GM12891 (cell line): Measurements from ENCODE around the gene MTREX.
A peak's percentile ranks its signal among the peaks of the same experiment; 100 is the strongest.

Experiments
- DNase-seq: peaks from one replicate; pipeline ENCODE4 v3.0.0; 2011; ENCODE audit warnings: low spot score; ENCODE audit not compliant: insufficient read length
- FAIRE-seq: peaks from 2 replicates; lab custom pipeline; 2011; peaks lifted over from hg19 to GRCh38; lab: Jason Lieb, UNC
- PAX5 ChIP-seq: IDR thresholded peaks from 2 replicates; pipeline ENCODE4 v1.6.1; 2011; ENCODE audit warnings: low read length, moderate library complexity, mild to moderate bottlenecking; ENCODE audit not compliant: insufficient read depth, severe bottlenecking
- POLR2A ChIP-seq: IDR thresholded peaks from 2 replicates; pipeline ENCODE4 v1.6.1; 2011; ENCODE audit warnings: low read depth, low read length, control low read depth
- POLR2AphosphoS5 ChIP-seq: IDR thresholded peaks from 2 replicates; pipeline ENCODE4 v1.6.1; 2011; ENCODE audit warnings: low read depth, low read length, control low read depth
- POU2F2 ChIP-seq: IDR thresholded peaks from 2 replicates; pipeline ENCODE4 v1.6.1; 2011; ENCODE audit warnings: low read depth, mild to moderate bottlenecking, control low read depth, low read length, moderate library complexity
- SPI1 ChIP-seq: IDR thresholded peaks from 2 replicates; pipeline ENCODE4 v1.6.1; 2011; ENCODE audit warnings: low read depth, low read length, control low read depth
- TAF1 ChIP-seq: IDR thresholded peaks from 2 replicates; pipeline ENCODE4 v1.6.1; 2011; ENCODE audit warnings: low read depth, low read length, control low read depth

The MTREX gene

DNA sequence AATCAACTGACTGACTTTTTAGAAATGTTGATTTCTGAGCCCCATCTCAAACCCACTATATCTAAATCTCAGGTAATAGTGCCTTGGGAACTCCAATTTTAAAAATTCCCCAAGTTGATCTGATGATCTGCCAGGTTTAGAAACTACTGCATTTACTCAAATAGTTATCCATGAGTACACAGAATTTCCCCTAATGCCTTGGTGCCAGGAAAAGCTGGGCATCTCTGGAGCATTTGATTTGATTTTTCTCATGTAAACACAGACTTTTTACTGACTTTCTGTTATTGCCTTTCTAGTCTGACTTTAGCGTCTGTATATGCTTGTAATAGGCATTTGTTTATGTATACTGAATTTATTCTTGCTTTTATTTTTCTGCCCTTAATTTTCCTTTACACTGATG, 35.8 kb downstream of the MTREX start:
- DNase-seq (no peak), FAIRE-seq (no peak)
- TF ChIP-seq POLR2AphosphoS5, result no peak
- TF ChIP-seq TAF1, result no peak
- no peak for TF ChIP-seq POU2F2
- no peak for TF ChIP-seq POLR2A
- TF ChIP-seq SPI1, result no peak
- TF ChIP-seq PAX5, result no peak

DNA sequence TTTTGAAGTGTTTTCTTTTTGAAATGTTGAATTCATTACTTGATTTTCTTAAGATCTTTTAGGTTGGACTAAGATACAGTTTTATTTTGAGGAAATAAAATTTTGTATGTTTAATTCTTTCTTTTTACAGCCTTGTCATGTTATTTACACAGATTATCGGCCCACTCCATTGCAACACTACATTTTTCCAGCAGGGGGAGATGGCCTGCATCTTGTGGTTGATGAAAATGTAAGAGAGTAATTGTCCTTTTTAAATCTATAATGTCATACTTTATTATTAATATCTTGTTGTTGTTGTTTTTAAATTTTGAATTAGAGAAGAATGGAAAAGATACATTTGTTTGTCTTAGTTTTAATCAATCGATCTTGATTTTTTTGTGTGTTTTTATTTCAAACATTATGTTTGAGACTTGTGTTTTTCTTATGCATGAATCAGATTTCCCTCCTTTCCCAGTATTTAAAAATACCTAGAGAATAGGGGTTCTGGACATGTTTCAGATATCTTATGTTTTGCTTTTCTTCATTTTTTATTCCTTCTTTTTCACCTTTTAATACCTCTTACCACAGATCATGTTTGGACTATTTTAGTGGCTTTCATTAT, 36.7 kb downstream of the MTREX start:
- TF ChIP-seq TAF1 (no peak), POLR2AphosphoS5 (no peak), PAX5 (no peak), POU2F2 (no peak), SPI1 (no peak), POLR2A (no peak)
- no peak for DNase-seq
- FAIRE-seq, result no peak

DNA sequence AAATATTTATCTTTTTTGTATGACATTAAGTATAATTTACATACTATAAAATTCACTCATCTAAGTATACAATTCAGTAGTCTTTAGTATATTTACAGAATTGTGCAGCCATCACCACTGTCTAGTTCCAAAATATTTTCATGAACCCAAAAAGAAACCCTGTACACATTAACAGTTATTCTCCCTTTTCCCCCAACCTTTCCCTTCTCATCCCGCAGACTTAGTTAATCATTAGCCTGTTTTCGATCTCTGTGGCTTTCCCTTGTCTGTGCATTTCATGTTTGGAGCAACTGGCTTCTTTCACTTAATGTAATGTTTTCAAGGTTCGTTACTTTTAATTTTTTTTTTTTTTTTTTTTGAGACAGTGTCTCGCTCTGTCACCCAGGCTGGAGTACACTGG, 37.5 kb downstream of the MTREX start:
- TF ChIP-seq POU2F2 (no peak), PAX5 (no peak), POLR2AphosphoS5 (no peak), POLR2A (no peak), SPI1 (no peak), TAF1 (no peak)
- no peak for DNase-seq
- no peak for FAIRE-seq

DNA sequence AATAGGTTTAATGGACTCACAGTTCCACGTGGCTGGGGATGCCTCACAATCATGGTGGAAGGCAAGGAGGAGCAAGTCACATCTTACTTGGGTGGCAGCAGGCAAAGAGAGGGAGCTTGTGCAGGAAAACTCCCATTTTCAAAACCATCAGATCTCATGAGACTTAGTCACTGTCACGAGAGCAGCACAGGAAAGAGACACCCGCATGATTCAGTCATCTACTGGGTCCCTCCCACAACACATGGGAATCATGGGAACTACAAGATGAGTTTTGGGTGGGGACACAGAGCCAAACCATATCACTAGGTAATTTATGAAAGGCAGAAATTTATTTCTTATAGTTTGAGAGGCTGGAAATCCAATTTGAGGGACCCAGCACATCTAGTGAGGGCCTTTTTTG, 40.0 kb downstream of the MTREX start:
- FAIRE-seq (no peak), DNase-seq (no peak)
- TF ChIP-seq POU2F2 (no peak), PAX5 (no peak), SPI1 (no peak), POLR2AphosphoS5 (no peak), POLR2A (no peak), TAF1 (no peak)

DNA sequence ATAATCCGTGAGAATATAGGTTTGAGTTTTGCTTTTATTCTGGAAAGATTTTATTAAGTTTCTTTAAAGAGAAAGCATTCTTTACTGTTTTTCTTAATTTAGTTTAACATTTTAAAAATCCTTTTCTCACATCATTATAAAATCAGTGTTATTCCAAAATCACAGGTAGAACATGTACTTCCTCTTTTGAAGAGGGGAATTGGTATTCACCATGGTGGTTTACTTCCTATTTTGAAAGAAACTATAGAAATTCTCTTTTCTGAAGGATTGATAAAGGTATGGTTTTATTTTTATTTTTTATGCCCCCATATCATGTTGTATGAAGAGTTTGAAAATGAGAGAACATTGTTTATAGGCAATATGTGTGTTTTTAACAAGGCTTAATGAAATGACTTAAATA, 43.0 kb downstream of the MTREX start:
- TF ChIP-seq POLR2A (no peak), PAX5 (no peak), POLR2AphosphoS5 (no peak), POU2F2 (no peak), SPI1 (no peak), TAF1 (no peak)
- no peak for DNase-seq
- no peak for FAIRE-seq

DNA sequence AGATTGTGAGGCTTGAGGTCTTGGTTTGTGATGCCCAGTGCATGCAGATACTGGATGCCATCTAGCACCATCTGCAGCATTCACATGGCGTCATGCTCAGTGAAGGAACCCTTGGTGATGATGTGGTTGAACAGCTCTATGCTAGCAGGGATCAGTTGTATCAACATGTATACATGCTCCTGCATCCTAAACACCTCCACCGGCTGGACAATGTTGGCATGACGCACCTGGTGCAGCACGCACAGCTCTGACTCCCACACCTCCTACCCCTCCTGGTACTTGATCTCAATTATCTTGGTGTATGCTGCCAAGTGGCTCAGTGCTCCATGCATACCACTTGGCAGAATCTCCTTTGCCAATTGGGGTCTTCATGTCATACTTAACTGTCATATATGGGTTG, 49.1 kb downstream of the MTREX start:
- no peak for DNase-seq
- no peak for FAIRE-seq
- TF ChIP-seq POLR2A (0 out of 2 replicates have a peak, but pooled peaks have one; percentile 14), PAX5 (no peak), POLR2AphosphoS5 (no peak)

DNA sequence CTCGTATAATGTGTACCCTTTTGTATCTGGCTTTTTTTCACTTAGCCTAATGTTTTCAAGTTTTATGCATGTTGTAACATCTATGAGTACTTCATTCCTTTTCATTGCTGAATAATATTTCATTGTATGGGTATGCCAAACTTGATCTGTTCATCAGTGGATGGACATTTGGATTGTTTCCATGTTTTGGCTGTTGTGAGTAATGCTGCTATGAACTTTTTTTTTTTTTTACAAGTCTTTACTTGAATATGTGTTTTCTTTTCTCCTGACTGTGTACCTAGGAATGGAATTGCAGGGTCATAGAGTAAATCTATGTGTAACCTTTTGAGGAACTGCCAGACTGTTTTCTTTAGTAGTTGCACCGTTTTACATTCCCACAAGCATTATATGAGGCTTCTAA, 52.4 kb downstream of the MTREX start:
- FAIRE-seq (no peak), DNase-seq (no peak)
- TF ChIP-seq TAF1, result no peak
- no peak for TF ChIP-seq PAX5
- TF ChIP-seq POLR2A, result no peak
- no peak for TF ChIP-seq POLR2AphosphoS5
- no peak for TF ChIP-seq SPI1
- TF ChIP-seq POU2F2, result no peak

DNA sequence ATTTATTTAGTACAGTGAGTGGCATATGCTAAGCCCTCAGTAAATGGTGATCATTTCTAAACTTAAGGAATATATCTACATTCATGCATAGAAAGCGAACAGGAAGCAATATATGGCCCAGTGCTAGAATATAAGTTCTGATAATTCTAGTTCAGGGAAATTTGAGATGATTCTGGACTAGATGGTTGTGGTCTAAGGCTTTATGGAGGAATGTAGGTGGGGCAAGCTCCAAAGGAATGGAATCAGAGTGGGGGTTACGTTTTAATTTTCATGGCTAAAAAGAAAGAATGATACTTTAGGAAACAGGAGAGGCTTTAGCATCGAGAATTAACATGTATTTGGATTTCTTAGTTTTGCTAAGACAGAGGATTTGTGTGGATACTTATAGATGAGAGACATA, 56.1 kb downstream of the MTREX start:
- DNase-seq (no peak), FAIRE-seq (no peak)
- TF ChIP-seq POLR2A, result no peak
- TF ChIP-seq PAX5, result no peak
- TF ChIP-seq SPI1, result no peak
- no peak for TF ChIP-seq POLR2AphosphoS5
- no peak for TF ChIP-seq POU2F2
- no peak for TF ChIP-seq TAF1

DNA sequence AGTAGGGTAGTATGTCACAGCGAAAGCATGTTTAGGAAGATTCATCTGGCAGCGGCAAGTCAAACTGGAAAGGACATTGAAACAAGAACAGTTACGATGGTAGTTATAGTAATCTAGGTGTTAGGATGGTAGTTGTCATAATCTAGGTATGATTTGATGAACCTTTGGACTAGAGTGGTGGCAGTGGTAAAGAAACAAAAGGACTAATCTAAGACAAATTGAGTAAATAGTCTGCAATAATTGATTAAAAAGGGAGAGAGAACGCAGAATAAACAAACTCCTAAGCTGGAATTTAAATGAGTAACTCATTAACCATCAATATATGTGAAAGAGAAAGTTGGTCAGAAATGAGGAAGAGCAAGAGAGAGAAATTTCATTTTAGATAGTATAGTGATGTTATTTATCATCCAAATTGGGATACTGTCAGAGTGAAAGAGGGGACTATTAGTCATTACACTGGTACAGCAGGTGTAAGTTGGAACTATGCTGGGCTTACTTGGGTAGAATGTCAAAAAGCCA, 56.8 kb downstream of the MTREX start:
- TF ChIP-seq POLR2A (no peak), POU2F2 (no peak), SPI1 (peak; percentile 82), POLR2AphosphoS5 (no peak), PAX5 (no peak), TAF1 (no peak)

More for the DNA sequence above, 56.8 kb downstream of the MTREX start:
- DNase-seq (no peak), FAIRE-seq (peak; percentile 35)
